GM12872 (cell line): Measurements from ENCODE around the gene ETFA.

Experiments
- TF ChIP-seq, protein P1 (sequence below): IDR thresholded peaks from 3 replicates; pipeline ENCODE4 v1.5.1; 2011; ENCODE audit warnings: low read depth, mild to moderate bottlenecking, low read length, moderate library complexity; ENCODE audit not compliant: insufficient read depth

Gene ETFA

DNA sequence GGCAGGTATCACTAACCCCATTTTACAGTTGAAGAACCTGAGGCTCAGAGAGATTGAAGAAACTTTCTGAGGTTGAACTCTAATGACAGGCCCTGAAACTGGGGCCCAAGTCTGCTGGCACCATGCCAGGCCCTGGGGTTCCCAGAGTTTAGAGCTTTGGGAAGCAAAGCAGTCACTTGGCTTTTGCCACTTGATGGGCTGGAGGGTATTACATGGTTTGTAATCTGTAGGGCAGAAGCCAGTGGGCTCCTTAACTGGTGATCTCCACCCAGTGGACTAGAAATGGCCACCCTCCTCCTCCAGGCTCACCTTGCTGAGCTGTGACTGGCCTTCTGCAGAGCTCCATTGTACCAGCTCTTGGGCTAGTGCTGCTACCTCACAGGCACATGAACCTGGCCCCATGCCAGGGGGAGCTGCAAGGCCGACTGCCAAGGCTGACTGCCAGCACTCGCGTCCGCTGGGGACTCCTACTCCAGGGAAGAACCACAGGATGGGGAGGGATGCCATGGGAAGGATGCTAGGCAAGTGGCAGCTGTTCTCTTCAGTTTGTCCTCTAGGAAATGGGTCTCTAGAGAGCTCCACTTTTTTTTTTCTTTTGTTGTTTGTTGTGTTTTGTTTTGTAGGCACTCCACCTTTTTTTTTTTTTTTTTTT, 104.8 kb downstream of the ETFA start:
- TF ChIP-seq, protein P1, sequence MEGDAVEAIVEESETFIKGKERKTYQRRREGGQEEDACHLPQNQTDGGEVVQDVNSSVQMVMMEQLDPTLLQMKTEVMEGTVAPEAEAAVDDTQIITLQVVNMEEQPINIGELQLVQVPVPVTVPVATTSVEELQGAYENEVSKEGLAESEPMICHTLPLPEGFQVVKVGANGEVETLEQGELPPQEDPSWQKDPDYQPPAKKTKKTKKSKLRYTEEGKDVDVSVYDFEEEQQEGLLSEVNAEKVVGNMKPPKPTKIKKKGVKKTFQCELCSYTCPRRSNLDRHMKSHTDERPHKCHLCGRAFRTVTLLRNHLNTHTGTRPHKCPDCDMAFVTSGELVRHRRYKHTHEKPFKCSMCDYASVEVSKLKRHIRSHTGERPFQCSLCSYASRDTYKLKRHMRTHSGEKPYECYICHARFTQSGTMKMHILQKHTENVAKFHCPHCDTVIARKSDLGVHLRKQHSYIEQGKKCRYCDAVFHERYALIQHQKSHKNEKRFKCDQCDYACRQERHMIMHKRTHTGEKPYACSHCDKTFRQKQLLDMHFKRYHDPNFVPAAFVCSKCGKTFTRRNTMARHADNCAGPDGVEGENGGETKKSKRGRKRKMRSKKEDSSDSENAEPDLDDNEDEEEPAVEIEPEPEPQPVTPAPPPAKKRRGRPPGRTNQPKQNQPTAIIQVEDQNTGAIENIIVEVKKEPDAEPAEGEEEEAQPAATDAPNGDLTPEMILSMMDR = no peak

DNA sequence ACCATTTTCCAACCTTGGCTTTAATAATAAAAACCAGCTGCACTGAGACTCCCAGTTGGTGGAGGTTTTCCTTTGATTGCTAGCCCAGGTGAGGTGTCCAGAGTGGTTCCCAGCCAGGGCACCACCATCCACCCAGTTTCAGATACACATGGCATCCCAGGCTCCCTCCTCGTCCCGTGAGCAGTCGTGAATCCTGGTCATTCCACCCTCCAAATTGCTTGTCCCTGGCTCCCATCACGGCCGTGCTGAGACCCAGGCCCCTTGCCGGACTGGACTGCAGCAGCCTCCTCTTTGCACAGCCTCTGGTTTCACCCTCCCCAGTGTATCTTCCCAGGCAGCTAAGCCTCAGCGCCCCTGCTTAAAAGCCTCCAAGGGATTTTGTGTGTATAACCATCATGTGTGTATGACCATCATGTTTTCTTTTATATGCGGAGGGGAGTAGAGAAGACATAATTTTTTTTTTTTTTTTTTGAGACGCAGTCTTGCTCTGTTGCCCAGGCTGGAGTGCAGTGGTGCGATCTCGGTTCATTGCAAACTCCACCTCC, 106.3 kb downstream of the ETFA start:
- TF ChIP-seq, protein P1 = no peak

DNA sequence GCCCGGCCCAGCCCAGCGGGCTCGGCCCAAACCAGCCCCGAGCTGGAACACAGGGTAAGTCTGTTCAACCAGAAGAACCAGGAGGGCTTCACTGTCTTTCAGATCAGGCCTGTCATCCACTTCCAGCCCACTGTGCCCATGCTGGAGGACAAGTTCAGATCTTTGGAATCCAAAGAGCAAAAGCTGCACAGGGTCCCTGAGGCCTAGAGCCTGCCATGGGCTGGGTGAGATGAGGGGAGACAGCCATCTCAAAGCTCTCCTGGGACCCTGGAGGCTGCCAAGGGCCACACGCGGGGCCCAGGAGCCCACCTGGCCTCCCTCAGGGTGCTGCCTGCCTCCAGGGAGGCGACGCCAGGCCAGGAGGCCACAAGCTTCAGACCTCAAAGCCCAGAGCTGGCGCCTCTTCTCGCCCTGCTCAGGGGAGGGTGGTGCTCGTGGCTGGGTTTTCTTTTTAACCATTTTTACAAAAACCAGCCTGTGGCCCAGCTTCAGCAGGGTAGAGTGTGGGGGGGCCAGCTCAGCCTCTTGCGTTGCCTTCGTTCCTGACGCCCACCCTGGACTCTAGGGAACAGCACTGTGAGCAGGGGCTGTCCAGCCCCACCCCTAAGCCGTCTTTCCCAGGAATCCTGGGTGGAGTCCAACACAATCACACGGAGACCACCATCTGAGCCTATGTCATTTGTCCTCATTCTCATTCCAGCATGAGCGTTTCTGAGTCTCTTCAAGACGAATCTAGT, 107.0 kb downstream of the ETFA start:
- TF ChIP-seq, protein P1 = no peak

DNA sequence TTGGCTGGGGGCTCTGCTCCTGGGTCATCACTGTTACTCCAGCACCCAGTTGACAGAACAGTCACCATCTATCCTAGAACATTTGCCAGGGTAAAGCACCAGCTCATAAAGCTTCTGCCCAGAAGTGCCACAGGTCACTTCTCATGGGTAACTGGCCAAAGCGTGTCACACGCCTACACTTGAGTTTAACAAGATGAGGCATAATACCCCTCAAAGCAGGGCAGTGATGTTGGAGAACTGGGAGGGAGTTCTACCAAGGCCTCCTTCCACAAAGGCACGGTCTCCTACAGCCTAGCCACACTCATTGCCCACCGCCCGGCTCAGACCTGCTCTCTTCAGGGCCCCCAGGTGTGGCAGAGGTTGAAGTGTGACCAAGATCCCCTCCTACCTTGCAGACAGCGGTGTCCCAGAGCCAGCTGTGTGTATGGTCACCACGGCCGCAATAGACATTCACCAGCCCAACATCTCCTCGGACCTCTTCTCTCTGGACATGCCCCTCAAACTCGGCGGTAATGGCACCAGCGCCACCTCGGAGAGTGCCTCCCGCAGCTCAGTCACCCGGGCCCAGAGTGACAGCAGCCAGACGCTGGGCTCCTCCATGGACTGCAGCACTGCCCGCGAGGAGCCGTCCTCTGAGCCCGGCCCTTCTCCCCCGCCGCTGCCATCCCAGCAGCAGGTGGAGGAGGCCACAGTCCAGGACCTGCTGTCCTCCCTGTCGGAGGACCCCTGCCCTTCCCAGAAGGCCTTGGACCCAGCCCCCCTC, 107.7 kb downstream of the ETFA start:
- TF ChIP-seq, protein P1 = no peak

DNA sequence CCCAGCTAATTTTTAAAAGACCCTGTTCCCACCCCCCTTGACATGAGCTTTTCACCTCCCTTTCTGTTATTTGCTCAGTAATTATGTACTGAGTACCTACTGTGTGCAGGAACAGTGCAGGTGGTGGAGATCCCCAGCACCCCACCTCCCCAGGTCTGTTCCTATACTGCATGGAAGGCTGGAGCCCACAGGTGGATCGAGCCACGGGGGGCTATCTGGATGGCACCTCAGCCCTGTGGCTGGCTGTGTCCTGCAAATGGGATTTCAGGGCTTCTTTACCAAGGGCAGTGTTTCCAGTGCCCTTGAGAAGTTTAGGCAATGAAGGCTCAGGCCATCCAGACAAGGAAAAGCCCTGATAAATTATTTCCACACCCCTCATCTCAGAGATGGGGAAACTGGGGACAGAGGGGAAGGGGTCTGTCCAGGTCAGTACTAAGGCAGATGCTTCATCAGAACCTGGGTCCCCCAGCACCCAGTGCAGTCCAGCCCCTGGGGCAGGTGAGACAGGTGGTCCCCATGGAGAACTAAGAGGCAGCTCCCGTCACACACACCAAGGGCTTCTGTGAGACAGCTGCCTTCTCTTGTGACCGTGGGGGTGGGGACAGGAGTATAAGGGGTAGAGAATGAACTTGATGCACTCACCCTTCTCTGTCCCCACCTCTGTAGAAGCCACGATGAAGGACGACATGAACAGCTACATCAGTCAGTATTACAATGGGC, 109.6 kb downstream of the ETFA start:
- TF ChIP-seq, protein P1 = no peak

DNA sequence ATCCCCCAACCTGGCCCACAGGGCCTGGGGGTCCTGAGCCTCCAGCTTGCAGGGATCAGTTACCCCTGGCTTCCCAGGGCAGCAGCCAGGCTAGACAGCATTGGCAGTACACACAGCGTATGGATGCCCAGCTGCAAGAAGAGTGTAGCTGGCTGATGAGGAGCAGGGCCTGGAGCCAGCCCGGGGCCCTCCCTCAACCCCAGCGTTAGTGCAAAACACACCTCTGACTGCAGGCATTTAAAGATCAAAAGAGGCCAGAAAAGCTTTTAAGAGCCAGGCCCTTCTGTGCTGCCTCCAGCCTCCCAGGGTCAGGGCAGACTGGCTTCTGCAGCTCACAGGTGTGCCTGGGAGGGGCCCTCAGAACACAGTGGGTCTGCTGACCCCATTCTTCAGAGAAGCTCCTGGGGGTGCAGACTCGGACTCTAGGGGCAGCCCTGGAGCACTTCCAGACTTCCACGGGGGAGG, 110.6 kb downstream of the ETFA start:
- TF ChIP-seq, protein P1 = no peak

DNA sequence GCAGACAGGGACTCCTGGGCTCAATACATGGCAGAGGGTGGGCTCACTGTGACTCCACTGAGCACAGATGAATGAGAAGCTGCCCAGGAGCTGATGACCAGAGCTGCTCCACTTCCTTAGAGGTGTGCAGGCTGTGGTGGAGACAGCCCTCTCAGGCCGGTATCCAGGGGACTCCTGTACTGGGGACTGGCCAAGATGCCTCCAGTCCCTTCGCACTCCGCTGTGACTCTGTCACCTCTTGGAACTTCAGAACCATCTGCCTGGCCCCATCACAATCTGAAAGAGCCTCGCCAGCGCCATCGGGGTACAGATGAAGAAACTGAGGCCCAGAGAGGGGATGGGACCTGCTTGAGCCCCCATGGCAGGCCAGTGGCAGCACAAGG, 111.2 kb downstream of the ETFA start:
- TF ChIP-seq, protein P1 = no peak
